HTR-8/SVneo (cell line): Measurements from ENCODE around the gene SLC39A11.
"Not testable (repeated sequence)": the region's sequence is repeated elsewhere in the genome, so short reads cannot be mapped to it uniquely, and the experiment has no call there.

ENCODE experiments used
- DNase-seq: peaks from one replicate; pipeline ENCODE4 v3.0.0; 2011; ENCODE audit warnings: low spot score, mixed read lengths; ENCODE audit not compliant: insufficient read length
- FAIRE-seq: peaks from 2 replicates; lab custom pipeline; 2011; peaks lifted over from hg19 to GRCh38; lab: Jason Lieb, UNC

Gene SLC39A11

DNA sequence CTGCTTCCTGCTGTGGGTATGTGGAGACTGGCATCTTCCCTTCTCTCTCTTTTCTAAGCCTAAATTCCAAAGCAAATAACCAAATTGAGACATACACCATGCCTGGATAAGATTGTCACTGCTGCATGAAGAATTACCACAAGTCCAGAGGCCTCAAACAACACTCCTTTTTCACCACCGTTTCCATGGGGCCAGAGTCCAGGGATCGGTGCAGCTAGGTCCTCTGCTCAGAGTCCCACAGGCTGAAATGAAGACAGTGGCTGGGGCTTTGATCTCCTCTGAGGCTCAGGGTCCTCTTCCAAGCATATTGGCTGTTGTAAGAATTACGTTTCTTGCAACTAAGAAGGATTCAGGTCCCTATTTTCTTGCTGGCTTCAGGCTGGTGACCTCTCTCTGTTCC is 130.4 kb downstream of the SLC39A11 start:
- FAIRE-seq (no peak), DNase-seq (no peak)

DNA sequence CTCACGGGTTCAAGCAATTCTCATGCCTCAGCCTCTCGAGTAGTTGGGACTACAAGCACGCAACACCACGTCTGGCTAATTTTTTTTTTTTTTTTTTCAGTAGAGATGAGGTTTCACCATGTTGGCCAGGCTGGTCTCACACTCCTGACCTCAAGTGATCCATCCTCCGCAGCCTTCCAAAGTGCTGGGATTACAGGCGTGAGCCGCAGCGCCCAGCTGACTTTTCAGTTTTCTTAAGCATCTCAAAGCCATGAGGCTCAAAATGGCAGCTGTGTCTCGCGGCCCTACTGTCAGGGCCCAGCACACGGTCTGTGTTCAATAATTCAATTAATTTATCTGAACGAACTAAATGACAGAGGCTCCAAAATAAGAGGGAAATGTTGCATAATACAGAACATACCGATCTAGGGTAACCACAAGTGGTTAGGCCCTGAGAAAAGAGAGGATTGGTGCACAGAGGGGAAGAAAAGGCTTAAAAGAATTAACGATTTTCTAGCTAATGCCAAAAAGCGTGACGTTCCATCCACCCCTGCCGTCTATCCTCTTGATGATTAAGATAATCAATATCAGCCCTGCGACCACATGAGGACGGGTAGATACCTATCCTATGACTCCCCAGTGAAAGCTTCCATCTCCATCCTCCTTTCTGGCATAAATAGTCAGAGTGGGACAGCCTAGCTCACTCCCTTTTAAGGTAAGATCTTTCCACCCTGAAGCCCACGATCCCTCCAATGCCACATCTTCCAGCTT is 136.9 kb downstream of the SLC39A11 start:
- DNase-seq: no peak
- no peak for FAIRE-seq

- no peak for FAIRE-seq
- no peak for DNase-seq
These were observed 137.9 kb downstream of the SLC39A11 start for GRCh38 chr17:72954579-72954978.

DNA sequence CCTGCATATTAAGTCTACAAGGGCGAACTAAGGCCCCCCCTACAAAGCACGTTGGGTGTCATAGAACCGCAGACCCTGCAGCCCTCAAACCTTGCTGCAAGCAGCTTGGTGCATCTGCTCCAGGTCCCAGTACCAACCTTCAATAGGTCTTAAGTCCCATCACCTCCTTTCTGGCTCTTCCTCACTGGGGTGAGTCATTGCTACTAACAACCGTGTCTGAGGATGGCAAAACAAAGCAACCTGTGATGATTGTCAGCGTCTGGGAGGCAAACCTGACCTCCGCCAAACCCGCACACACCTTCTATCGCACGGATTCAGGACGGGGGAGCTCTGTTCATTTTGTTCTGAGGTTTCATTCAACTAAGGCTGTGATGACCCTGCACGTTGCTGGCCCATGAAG is 138.9 kb downstream of the SLC39A11 start:
- DNase-seq (no peak), FAIRE-seq (peak; percentile 13)

- FAIRE-seq (peak; percentile 42), DNase-seq (no peak)
These were observed 139.7 kb downstream of the SLC39A11 start for GRCh38 chr17:72952641-72953315.

DNA sequence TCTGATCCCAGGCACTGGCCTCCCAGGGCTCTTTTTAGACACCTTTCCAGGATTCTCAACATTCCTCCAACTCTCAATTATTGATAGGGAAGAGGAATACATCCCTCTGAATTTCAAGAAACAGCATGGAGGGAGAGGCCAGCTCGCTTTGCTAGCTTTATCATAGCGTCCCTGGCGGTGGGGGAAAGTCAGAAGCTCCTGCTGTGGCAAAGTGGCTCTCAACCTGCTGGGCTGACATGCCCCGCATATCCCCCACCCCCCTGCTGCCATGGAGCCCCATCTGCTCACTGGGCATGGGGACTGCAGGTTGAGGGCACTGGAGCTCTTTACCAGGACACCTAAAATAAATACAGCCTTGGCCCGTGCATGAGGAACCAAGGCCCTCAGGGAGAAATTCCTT is 140.3 kb downstream of the SLC39A11 start:
- no peak for DNase-seq
- no peak for FAIRE-seq

DNA sequence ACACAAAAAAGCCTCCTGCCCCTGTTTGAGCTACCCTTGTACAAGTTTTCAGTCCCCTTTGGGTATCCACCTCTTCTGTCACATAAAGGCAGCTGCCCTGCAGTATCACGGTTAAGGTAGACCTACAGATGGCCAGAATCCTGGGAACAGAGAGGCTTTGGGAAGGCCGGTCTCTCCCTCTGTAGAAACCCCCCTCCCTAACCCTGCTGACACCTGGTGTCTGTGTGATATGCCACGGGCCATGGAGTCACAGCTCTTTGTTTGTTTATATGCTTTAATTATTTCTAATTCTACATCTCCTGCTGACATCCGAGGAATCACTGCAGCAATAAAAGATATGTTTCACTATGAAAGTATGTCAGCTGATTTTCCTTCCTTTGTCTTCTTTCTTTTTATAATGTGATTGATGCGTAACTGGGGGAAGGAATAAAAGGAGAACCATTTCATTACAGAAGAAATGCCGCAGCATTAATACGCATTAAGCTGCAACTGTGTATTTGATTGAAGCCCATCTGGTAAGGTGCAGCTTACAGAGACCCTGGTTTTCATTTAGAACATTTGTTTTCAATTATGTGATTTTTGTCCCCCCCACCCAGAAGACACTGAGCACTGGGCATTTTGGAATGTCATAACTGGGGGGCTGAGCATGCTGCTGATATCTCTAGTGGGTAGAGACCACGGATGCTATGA is 142.1 kb downstream of the SLC39A11 start:
- FAIRE-seq (no peak), DNase-seq (no peak)

- DNase-seq: no peak
These were observed 144.4 kb downstream of the SLC39A11 start for GRCh38 chr17:72948115-72948514.

DNA sequence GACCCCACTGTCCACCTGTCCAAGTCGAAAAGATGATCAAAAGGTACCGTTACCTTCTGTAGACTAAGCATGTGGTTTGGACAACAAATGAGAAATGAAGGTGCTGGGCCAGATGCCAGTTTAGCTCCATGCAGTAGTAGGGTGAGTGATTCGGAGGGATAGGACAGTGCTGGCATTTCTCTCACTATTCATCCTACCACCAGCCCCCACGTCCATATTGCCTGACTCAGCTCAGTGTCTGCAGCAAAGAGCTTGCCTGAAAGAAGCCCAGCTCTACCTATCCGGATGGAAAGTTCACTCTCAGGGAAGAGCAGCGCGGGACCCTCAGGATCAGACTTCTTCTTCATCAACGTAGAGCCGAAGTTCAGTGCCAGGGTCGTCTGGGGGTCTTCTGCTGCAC is 145.0 kb downstream of the SLC39A11 start:
- no peak for DNase-seq
- no peak for FAIRE-seq

More at GRCh38 chr17:72948115-72948514, 144.4 kb downstream of the SLC39A11 start:
- no peak for FAIRE-seq

- FAIRE-seq: no peak
These were observed 145.8 kb downstream of the SLC39A11 start for GRCh38 chr17:72946696-72947095.

GRCh38 chr17:72946156-72946555 is 146.3 kb downstream of the SLC39A11 start:
- no peak for DNase-seq
- FAIRE-seq: no peak

More at GRCh38 chr17:72946696-72947095, 145.8 kb downstream of the SLC39A11 start:
- DNase-seq: no peak

- DNase-seq: no peak
- FAIRE-seq: no peak
These were observed 147.0 kb downstream of the SLC39A11 start for GRCh38 chr17:72945473-72945872.

DNA sequence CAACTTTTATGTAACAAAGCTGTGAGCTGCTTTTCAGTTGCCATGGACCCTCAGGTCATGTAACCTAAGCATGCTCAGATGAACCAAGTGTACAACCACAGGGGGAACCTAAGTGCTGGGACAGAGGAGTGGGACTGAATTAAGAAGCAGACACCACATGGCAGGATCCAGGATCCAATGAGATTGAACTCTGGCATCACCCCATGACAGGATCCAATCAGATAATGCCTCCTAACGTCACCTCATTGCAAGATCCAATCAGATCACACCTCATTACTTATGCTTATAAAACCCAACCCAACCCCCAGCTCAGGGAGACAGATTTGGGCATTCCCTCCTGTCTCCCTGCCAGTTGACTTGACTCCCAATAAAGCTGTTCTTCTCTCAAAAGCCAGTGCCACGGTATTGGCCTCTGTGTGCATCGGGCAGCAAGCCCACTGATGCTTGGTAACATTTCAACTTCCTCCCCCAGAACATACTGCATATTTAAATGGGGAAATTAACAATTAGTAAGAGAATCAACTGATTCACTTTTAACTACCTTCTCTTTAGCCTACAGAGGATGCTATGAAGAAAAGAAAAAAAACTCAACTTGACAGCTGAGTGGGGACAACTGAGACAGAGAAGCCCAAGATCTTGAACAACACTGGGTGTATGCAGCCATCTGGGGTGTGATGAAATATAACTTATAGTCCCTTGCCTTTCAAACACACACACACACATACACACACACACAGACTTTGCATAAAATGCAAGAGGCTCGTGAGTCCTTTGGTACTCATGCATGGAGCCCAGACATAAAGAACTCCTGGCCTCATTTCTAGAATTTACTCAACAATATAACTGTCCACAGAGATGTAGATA is 148.4 kb downstream of the SLC39A11 start:
- DNase-seq (no peak), FAIRE-seq (no peak)

DNA sequence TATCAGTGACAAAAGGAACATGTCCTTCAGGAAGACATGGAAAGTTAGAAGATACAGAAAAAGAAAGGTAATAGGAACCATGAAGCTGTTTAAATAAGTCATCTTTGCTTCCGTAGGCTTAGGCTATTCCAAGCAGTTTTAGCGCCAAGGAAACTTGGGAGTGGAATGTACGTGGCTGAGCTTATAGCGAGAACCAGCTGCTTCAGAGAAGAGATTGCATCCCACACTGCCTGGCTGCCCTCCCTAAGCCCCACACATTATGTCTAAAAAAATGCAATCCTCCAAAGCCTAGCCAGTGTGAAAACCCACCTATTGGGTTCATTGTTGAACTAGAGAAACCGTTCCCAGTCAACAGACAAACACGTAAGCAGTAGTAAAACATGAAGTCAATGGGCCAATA is 149.9 kb downstream of the SLC39A11 start:
- DNase-seq (no peak), FAIRE-seq (no peak)

DNA sequence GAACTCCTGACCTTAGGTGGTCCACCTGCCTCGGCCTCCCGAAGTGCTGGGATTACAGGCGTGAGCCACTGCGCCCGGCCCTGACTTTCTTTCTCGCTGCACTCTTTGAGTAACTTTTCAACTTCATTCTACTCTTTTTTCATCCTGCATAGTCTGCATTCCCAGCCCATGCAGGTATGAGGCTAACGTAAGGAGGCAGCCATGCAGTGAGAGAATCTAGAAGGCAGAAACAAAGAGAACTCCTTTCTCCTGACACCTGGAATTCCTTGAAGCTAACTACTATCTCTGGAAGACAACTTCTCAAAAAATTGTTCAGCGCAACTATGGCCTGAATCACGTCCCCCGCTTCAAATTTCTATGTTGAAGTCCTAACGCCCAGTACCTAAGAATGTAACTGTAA is 152.0 kb downstream of the SLC39A11 start:
- no peak for DNase-seq

GRCh38 chr17:72938482-72938881 is 154.0 kb downstream of the SLC39A11 start:
- DNase-seq (no peak), FAIRE-seq (no peak)

More for the DNA sequence above, 152.0 kb downstream of the SLC39A11 start:
- FAIRE-seq: no peak

DNA sequence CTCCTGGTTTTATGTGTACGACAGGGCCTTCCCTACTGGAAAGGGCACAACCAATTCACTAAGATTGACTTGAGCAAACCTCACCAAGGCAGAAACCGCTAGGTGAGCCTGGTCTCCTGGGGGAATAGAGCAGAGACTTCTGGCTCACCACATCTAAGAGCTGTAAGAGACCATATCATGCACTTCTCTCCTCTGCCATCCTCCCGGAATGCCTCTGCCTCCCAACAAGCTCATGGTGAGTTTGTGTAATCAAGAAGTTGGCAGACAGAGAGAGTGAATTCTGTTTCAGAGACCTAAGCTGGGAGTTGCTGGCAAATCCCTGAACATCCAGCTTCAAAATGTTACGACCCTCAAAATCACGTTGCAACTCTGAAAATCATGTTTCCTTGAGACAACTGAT is 154.8 kb downstream of the SLC39A11 start:
- no peak for FAIRE-seq
- DNase-seq: no peak

- not testable (repeated sequence) for DNase-seq, FAIRE-seq
These were observed 155.2 kb downstream of the SLC39A11 start for GRCh38 chr17:72937254-72937653.

DNA sequence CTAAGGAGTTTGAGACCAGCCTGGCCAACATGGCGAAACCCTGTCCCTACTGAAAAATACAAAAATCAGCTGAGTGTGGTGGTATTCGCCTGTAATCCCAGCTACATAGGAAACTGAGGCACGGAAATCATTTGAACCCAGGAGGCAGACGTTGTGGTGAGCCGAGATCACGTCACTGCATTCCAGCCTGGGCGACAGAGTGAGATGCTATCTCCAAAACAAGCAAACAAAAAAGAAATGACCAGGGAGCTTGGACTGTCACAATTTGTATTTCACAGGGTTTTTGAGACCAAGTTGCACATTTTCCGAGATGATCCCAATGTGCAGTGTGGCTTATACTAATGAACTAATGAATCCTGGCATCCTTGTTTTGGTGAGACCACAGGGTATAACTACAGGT is 156.5 kb downstream of the SLC39A11 start:
- no peak for FAIRE-seq
- no peak for DNase-seq

DNA sequence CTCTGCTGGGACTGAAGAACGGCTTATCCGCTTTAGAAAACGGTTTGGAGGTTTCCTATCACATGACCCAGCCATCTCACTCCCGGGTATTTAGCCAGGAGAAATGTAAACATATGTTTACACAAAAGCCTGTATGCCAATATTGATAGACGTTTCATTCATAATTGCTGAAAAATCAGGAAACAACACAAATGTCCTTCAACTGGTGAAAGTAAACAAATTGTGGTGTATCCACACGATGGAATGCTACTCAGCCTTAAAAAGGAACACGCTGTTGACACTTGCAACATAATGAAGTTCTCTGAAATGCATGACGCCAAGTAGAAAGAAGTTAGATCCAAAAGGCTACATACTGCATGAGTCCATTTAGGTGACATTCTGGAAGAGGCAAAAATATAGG is 157.6 kb downstream of the SLC39A11 start:
- DNase-seq (no peak), FAIRE-seq (no peak)
